ENCODE data around the gene SORCS2. TPM values are rescaled to one million over a fixed set of nuclear protein-coding genes. Genes with fewer than 3 reads are reported as not detected.

SORCS2 gene
- total and polyA plus RNA-seq, 12 donors, result 0.67 to 15.5 (median 1.3) TPM

DNA sequence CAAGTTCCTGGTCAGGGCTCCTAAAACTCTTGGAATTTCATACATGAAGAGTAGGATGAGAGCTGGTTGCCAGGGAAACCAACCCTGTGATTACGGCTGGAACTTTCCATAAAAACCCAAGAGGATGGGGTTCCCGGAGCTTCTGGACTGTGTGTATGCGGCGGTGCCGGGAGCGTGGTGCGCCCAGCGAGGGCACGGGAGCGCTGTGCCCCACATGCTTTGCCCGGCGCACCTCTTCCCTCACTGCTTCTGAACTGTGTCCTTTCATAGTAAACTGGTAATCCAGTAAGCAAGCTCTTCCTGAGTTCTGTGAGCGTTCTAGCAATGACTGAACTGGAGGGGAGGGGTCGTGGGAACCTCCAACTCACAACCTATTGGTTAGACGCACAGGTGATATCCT, 594.7 kb downstream of the SORCS2 start:
- H3K4me1 ChIP-seq (replicated peaks in 1 of 2), result peaks cover 0 to 3% of the 10 kb centered on the region in 2 donors
- H3K27ac ChIP-seq, result no peak overlapping the region
- intact Hi-C loops (cut with DNase I), result no loop called here
- no peaks in the 10 kb centered on the region for H3K36me3 ChIP-seq (replicated peaks in 1 of 2)
- H3K4me3 ChIP-seq, result no peak overlapping the region
- TF ChIP-seq POLR2A (IDR thresholded peaks at IDR 0.05), result no peak
- TF ChIP-seq, protein P1, sequence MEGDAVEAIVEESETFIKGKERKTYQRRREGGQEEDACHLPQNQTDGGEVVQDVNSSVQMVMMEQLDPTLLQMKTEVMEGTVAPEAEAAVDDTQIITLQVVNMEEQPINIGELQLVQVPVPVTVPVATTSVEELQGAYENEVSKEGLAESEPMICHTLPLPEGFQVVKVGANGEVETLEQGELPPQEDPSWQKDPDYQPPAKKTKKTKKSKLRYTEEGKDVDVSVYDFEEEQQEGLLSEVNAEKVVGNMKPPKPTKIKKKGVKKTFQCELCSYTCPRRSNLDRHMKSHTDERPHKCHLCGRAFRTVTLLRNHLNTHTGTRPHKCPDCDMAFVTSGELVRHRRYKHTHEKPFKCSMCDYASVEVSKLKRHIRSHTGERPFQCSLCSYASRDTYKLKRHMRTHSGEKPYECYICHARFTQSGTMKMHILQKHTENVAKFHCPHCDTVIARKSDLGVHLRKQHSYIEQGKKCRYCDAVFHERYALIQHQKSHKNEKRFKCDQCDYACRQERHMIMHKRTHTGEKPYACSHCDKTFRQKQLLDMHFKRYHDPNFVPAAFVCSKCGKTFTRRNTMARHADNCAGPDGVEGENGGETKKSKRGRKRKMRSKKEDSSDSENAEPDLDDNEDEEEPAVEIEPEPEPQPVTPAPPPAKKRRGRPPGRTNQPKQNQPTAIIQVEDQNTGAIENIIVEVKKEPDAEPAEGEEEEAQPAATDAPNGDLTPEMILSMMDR (IDR thresholded peaks at IDR 0.05), result no peak
- 89 to 95% (median 93%) methylated on average over 15 of the region's 15 CpGs for WGBS, 4 donors
- H3K27me3 ChIP-seq, result no peaks in the 10 kb centered on the region
- DNase-seq, result no peak
- no peaks in the 10 kb centered on the region for H3K9me3 ChIP-seq (replicated peaks in 1 of 3)

DNA sequence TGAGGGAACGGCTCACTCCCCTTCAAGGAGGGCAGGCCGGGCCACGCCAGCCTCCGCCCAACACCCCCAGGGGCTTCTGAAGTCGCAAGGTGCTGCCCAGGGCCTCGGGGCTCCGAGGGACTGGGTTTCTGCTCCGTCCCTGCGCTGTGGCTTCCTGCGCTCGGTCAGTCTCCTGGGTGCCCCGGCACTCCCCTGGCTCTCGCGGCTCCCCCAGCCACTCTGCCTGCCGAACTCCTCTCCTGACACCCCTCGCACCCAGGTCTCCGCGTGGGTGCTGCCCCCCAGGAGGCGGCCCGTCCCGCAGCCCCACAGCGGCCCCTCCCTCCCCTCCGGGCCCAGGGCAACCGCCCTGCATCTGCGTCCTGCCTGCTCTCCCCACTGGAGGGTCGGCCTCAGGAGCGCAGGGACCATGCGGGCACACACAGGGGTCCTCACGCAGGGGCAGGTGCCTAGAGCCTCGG, 595.4 kb downstream of the SORCS2 start:
- no peaks in the 10 kb centered on the region for H3K4me1 ChIP-seq (replicated peaks in 1 of 2)
- intact Hi-C loops (cut with DNase I), result no loop called here
- no peaks in the 10 kb centered on the region for H3K36me3 ChIP-seq (replicated peaks in 1 of 2)
- H3K27me3 ChIP-seq, result no peaks in the 10 kb centered on the region
- no peak overlapping the region for H3K27ac ChIP-seq
- TF ChIP-seq, protein P1 (IDR thresholded peaks at IDR 0.05), result no peak
- no peak for TF ChIP-seq POLR2A (IDR thresholded peaks at IDR 0.05)
- H3K9me3 ChIP-seq (replicated peaks in 1 of 3), result no peaks in the 10 kb centered on the region
- H3K4me3 ChIP-seq, result no peak overlapping the region
- 92 to 96% (median 95%) methylated on average over 22 to 30 of the region's 30 CpGs for WGBS, 4 donors
- no peak for DNase-seq

DNA sequence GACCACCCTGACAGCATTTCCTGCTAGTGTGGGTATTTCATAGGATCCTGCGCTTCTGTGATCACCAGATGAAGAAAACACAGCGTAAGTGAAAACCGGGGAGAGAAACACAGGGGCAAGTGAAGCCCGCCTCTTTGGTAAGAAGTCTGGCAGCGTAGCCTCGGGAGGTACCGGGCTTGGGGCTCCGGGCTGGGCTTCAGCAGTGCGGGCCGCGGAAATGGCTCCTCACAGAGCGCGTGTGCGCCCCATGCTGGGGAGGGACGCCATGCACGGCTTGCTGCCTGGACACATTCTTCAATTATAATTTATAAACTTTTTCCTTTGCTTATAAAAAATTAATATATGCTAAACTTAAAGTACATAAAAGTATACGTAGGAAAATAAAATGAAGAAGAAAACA, 595.9 kb downstream of the SORCS2 start:
- H3K4me1 ChIP-seq (replicated peaks in 1 of 2), result no peaks in the 10 kb centered on the region
- TF ChIP-seq, protein P1 (IDR thresholded peaks at IDR 0.05), result no peak
- TF ChIP-seq POLR2A (IDR thresholded peaks at IDR 0.05), result no peak
- WGBS, 4 donors, result 93 to 96% (median 95%) methylated on average over 17 of the region's 17 CpGs
- intact Hi-C loops (cut with DNase I), result no loop called here
- no peak overlapping the region for H3K27ac ChIP-seq
- no peaks in the 10 kb centered on the region for H3K9me3 ChIP-seq (replicated peaks in 1 of 3)
- DNase-seq, result no peak
- no peak overlapping the region for H3K4me3 ChIP-seq
- no peaks in the 10 kb centered on the region for H3K36me3 ChIP-seq (replicated peaks in 1 of 2)
- no peaks in the 10 kb centered on the region for H3K27me3 ChIP-seq

DNA sequence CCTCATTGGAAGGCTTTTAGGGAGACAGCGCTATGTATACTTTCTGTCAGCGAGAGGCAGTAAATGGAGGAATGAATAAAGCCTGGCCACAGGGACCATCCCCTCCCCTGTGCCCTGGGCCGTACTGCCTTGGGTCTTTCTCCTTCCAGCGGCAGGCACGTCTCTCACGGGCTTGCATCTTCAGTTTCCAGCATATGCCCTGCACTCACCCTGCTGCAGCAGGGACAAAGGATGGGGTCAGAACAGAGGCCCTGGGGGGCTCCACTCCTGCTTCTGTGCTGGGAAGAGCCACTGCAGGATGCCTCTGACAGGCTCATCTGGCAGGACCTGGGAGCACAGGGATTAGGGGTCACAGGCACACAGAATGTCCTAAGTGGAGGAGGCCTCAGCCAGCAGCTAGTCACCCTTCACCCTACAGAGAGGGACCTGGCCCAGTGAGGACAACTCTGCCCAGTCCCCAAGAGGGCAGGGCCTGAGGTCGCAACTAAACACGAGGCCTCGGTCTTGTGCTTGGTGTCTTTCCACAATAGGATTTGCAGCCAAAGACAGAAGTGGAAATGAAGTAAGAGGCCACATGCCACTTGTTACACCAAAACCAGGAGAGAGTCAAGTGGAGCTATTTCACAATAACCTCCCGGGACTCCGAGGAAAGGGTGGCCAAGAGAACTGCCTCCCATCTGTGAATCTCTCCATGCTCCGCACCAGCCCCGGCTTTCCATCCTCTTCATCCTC, 596.5 kb downstream of the SORCS2 start:
- H3K27ac ChIP-seq, result no peak overlapping the region

More for the DNA sequence above, 596.5 kb downstream of the SORCS2 start:
- 84 to 90% (median 87%) methylated on average over 12 to 13 of the region's 13 CpGs for WGBS, 4 donors
- TF ChIP-seq, protein P1 (IDR thresholded peaks at IDR 0.05), result no peak
- TF ChIP-seq POLR2A (IDR thresholded peaks at IDR 0.05), result no peak
- Histone ChIP-seq H3K4me3 (no peak overlapping the region), H3K4me1 (replicated peaks in 1 of 2) (no peaks in the 10 kb centered on the region), H3K36me3 (replicated peaks in 1 of 2) (no peaks in the 10 kb centered on the region), H3K9me3 (replicated peaks in 1 of 3) (no peaks in the 10 kb centered on the region), H3K27me3 (no peaks in the 10 kb centered on the region)
- DNase-seq, result no peak
- intact Hi-C loops (cut with DNase I), result no loop called here
